Stimulated activated CD8-positive, alpha-beta memory T cell treated with anti-CD3 and anti-CD28 coated beads, Interleukin-15, amount 100 ng/mL, for 4 hours (primary cell): ENCODE measurements around the gene HBG2.

Source experiments
- DNase-seq, 2 donors: peaks; one replicate each; pipeline ENCODE4 v3.0.0-alpha.2; 2020; ENCODE audit warnings: low read depth in 2 of 2

Gene HBG2

GRCh38 chr11:5229796-5230195 lies 24.8 kb downstream of the HBG2 start:
- DNase-seq, result no peak

- no peak for DNase-seq
Observed at GRCh38 chr11:5229356-5229755, 25.2 kb downstream of the HBG2 start.

- DNase-seq, result no peak
Observed at GRCh38 chr11:5228124-5228523, 26.5 kb downstream of the HBG2 start.

- no peak for DNase-seq
Observed at GRCh38 chr11:5227681-5228080, 26.9 kb downstream of the HBG2 start.

GRCh38 chr11:5226732-5227310 lies 27.8 kb downstream of the HBG2 start, which contains the start of gene HBB:
Gene HBB, minus strand, starts transcription at chr11:5227071. Its CDS starts 50 bp downstream, at chr11:5227021.
- DNase-seq, result no peak

GRCh38 chr11:5225480-5225871 lies 29.1 kb downstream of the HBG2 start:
- DNase-seq, result no peak

- DNase-seq, result no peak
Observed at GRCh38 chr11:5224538-5225479, 29.8 kb downstream of the HBG2 start.

- no peak for DNase-seq
Observed at GRCh38 chr11:5223686-5224085, 30.9 kb downstream of the HBG2 start.

- DNase-seq, result no peak
Observed at GRCh38 chr11:5223146-5223545, 31.4 kb downstream of the HBG2 start.

GRCh38 chr11:5210376-5210885 lies 44.1 kb downstream of the HBG2 start:
- DNase-seq, result no peak

- DNase-seq, result no peak
Observed at GRCh38 chr11:5204787-5205186, 49.8 kb downstream of the HBG2 start.

GRCh38 chr11:5203366-5203765 lies 51.2 kb downstream of the HBG2 start:
- DNase-seq, result no peak
